HL-60/S4 treated with phorbol 12-myristate 13-acetate at 8.2 ng/mL for 4 days and 3 days (cell line): ENCODE data around the gene RNF128.
"Not testable (repeated sequence)": the region's sequence is repeated elsewhere in the genome, so short reads cannot be mapped to it uniquely, and the experiment has no call there.

Experiments
- in situ Hi-C: fragments of 300-500 bp; cut with MboI; formaldehyde crosslinking; loops from 2 replicates; pipeline ENCODE4 v1.15.0; 2022; ENCODE audit warnings: low sequenced_read_pairs

The RNF128 gene

DNA sequence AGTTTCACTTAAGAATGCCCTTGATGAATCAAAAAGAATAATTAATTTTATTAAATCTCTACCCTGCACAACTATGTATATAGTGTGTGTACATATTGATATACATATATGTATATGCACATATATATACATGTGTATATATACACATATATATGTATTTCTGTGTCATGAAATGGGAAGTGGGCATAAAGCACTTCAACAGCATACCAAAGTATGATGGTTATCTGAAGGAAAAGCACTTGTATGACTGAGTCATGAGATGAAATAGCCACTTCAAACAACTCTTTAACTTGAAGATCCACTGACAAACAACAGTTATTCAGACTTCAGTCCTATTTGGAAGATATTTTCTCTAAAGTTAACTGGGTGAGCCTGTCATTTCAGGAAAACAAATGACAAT lies 16.3 kb downstream of the RNF128 start:
- in situ Hi-C loops, result no loop called here

- in situ Hi-C loops, result no loop called here
Measured at GRCh38 chrX:106748377-106748776, 21.9 kb downstream of the RNF128 start.

GRCh38 chrX:106751407-106751806 lies 24.9 kb downstream of the RNF128 start:
- in situ Hi-C loops, result no loop called here

DNA sequence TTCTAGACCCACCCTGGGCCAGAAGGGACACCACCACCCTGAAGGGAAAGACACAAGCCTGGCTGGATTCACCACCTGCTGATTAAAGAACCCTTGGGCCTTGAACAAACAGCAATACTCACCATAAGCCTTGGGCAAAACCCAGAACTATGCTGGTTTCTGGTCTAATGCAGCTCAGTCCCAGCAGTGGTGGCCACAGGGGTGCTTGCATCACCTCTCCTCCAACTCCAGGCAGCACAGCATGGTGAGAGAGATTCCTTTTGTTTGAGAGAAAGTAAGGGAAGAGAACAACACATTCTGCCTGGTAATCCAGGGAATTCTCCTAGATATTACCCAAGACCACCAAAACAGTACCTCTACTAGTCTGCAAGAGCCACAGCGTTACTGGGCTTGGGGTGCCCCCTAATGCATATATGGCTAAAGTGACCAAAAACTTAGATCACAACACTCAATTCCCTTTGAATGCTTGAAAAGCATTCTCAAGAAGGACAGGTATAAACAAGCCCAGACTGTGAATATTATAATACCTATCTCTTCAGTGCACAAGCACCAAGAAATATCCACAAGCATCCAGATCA lies 25.7 kb downstream of the RNF128 start:
- in situ Hi-C loops, result no loop called here

DNA sequence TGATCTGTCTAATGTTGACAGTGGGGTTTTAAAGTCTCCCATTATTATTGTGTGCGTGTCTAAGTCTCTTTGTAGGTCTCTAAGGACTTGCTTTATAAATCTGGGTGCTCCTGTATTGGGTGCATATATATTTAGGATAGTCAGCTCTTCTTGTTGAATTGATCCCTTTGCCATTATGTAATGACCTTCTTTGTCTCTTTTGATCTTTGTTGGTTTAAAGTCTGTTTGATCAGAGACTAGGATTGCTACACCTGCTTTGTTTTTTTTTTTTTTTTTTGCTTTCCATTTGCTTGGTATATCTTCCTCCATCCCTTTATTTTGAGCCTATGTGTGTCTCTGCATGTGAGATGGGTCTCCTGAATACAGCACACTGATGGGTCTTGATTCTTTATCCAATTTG lies 42.8 kb downstream of the RNF128 start:
- in situ Hi-C loops, result not testable (repeated sequence)

GRCh38 chrX:106774981-106775380 lies 48.5 kb downstream of the RNF128 start:
- in situ Hi-C loops, result no loop called here

DNA sequence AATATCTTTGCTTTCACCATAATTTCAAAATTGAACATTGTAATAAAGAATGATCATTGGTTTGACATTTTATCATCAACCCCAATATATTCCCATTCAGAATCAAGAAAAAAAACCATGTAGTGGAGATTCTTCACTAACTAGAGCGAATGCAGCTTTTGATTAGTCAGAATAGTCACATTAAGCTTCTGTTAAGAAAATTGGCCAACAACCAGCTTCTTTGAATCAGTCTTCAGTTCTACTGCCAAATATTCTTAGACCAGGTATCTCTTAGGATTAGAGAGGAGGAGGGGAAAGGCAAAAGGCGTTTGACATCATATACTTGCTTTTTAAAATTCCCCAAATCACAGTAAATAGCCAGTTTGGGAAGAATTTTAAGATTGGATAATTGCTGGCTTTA lies 53.8 kb downstream of the RNF128 start:
- in situ Hi-C loops, result no loop called here

GRCh38 chrX:106780664-106781377 lies 54.3 kb downstream of the RNF128 start:
- in situ Hi-C loops, result no loop called here

DNA sequence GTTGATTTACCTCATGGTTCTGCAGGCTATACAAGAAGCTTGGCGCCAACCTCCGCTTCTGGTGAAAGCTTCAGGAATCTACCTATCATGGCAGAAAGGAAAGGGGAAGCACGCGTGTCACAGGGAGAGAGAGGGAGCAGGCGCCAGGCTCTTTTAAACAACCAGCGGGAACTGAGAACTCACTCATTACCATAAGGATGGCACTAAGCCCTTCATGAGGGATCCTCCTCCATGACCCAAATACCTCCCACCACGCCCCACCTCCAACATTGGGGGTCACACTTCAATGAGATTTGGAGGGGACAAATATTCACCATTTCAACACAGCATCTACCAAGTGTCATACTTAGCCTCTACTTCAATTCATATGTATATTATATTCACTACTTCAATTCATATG lies 57.2 kb downstream of the RNF128 start:
- in situ Hi-C loops, result no loop called here

DNA sequence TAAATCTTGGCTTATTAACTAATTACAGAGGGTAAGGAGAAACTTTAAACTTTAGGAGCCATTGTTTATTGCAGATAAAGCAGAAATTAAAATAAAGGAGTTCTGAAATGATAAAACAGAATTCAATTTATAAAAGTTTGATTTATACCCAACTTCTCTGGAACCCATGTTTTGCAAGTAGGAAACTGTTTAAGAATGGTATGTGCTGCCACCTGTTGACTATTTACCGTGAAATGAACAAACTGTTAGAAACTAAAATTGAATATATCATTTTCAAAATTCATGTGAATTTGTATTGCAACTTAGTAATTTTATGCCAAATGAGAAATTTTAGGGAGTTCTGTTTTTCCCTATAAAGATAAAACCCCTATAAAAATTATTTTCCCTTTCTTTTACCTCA lies 65.0 kb downstream of the RNF128 start:
- in situ Hi-C loops, result no loop called here

DNA sequence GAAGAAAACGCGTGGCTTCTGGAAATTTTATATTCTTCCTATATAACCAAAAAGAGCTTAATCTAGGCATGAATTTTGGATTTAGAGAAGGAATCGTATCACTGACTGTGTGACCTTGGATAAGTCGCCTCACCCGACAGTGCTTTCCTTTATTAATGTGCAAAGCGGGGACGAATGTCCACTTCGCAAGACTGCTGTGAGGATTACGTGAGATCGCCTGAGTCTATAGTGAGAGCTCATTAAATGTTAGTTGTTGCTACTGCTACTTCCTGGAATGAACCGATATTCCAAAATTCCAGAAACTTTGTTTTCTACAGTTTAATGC lies 75.5 kb downstream of the RNF128 start:
- in situ Hi-C loops, result no loop called here

GRCh38 chrX:106802388-106803275 lies 76.1 kb downstream of the RNF128 start, which contains the start of gene TBC1D8B:
TBC1D8B (plus strand) TSS chrX:106802673; CDS start chrX:106802854, 181 bp downstream.
- in situ Hi-C loops, result no loop called here

DNA sequence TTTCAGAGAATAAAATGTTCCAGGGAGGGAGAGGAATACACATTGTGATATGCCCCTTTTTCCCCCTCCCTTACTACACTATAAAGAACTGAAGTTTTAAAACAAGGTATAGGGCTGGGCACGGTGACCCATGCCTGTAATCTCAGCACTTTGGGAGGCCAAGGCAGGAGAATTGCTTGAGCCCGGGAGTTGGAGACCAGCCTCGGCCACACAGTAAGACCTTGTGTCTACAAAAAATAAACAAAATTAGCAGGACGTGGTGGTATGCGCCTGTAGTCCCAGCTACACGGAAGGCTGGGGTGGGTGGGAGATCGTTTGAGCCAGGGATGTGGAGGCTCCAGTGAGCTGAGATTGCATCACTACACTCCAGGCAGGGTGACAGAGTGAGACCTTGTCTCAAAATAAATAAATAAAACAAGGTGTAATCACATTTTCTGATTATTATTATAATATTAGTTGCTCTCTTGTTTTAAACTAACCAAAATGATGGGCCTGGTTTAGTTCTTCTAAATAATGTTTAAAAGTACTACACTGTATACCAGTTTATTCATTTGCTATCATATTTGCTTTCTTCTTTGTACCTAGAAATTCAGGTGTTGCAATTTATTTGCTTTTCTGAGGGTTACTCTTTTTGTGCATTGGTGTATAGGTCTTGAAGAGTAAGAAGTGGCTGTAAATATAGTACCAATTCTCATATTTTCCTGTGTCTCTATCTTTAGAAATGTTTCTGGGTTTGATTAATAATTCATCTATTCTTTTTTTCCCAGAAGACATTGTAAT lies 84.8 kb downstream of the RNF128 start:
- in situ Hi-C loops, result no loop called here

DNA sequence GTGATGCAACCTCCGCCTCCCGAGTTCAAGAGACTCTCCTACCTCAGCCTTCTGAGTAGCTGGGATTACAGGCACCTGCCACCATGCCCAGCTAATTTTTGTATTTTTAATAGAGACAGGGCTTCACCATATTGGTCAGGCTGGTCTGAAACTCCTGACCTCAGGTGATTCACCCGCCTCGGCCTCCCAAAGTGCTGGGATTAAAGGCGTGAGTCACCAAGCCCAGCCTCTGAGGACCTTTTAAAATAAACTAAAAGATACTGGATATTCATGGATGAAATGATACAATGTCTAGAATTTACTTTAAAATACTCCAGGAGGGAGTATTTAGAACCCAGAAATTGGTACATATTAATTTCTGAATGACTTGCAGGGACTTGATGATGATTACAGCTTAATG lies 86.4 kb downstream of the RNF128 start:
- in situ Hi-C loops, result not testable (repeated sequence)

DNA sequence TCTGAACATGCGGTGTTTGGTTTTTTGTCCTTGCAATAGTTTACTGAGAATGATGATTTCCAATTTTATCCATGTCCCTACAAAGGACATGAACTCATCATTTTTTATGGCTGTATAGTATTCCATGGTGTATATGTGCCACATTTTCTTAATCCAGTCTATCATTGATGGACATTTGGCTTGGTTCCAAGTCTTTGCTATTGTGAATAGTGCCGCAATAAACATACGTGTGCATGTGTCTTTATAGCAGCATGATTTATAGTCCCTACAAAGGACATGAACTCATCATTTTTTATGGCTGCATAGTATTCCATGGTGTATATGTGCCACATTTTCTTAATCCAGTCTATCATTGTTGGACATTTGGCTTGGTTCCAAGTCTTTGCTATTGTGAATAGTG lies 87.6 kb downstream of the RNF128 start:
- in situ Hi-C loops, result not testable (repeated sequence)
